Liver (tissue), 3 donors: ENCODE data around the gene PKP4.

Experiments used
- ATF3 ChIP-seq: IDR thresholded peaks from 2 replicates; pipeline ENCODE4 v1.6.1; 2016; ENCODE audit warnings: antibody characterized with exemption
- CTCF ChIP-seq: fragments of 150-350 bp; IDR thresholded peaks from 2 replicates; pipeline ENCODE4 v1.5.1; 2017; ENCODE audit warnings: improper control_type of control experiment, low read depth, low read length; ENCODE audit not compliant: missing input control
- EGR1 ChIP-seq, 2 donors: IDR thresholded peaks; 2 replicates each; pipeline ENCODE4 v1.6.1; 2016 to 2018; ENCODE audit warnings: antibody characterized with exemption in 2 of 2, low read depth in 2 of 2
- FOXA2 ChIP-seq: IDR thresholded peaks from 2 replicates; pipeline ENCODE4 v1.6.1; 2016; ENCODE audit warnings: antibody characterized with exemption
- GABPA ChIP-seq, 2 donors: IDR thresholded peaks in 1 of 2; conservative IDR thresholded peaks in 1 of 2; 2 replicates each; pipeline ENCODE4 v1.6.1; 2016; ENCODE audit warnings: antibody characterized with exemption in 2 of 2, mild to moderate bottlenecking in 1 of 2, moderate library complexity in 1 of 2
- JUND ChIP-seq, 2 donors: IDR thresholded peaks; 2 replicates each; pipeline ENCODE4 v1.6.1; 2016; ENCODE audit warnings: antibody characterized with exemption in 2 of 2
- MAX ChIP-seq: IDR thresholded peaks from 2 replicates; pipeline ENCODE4 v1.6.1; 2016; ENCODE audit warnings: antibody characterized with exemption
- NR2F2 ChIP-seq: IDR thresholded peaks from 2 replicates; pipeline ENCODE4 v1.6.1; 2016; ENCODE audit warnings: antibody characterized with exemption
- RAD21 ChIP-seq, 2 donors: IDR thresholded peaks; 2 replicates each; pipeline ENCODE4 v1.6.1; 2016; ENCODE audit warnings: antibody characterized with exemption in 2 of 2, mild to moderate bottlenecking in 2 of 2
- REST ChIP-seq: IDR thresholded peaks from 2 replicates; pipeline ENCODE4 v1.6.1; 2016; ENCODE audit warnings: antibody characterized with exemption, mild to moderate bottlenecking
- SP1 ChIP-seq: IDR thresholded peaks from 2 replicates; pipeline ENCODE4 v1.6.1; 2018; ENCODE audit warnings: antibody characterized with exemption, mild to moderate bottlenecking
- TAF1 ChIP-seq: conservative IDR thresholded peaks from 2 replicates; pipeline ENCODE4 v1.6.1; 2016; ENCODE audit warnings: antibody characterized with exemption, mild to moderate bottlenecking
- YY1 ChIP-seq: IDR thresholded peaks from 2 replicates; pipeline ENCODE4 v1.6.1; 2016; ENCODE audit warnings: antibody characterized with exemption, mild to moderate bottlenecking
- ZBTB33 ChIP-seq: IDR thresholded peaks from 2 replicates; pipeline ENCODE4 v1.6.1; 2016; ENCODE audit warnings: antibody characterized with exemption
- donor health status: healthy.
- donor health status: healthy.

GRCh38 chr2:158509928-158510797 is 53.4 kb downstream of the PKP4 start:
- no peak for TF ChIP-seq CTCF
- TF ChIP-seq NR2F2: no peak
- TF ChIP-seq RAD21 (IDR thresholded peaks at IDR 0.05): no peak
- TF ChIP-seq REST: no peak
- no peak for TF ChIP-seq MAX
- no peak for TF ChIP-seq EGR1 (IDR thresholded peaks at IDR 0.05; ENCODE audit: low read depth in 2 of 2)
- no peak for TF ChIP-seq YY1
- no peak for TF ChIP-seq FOXA2
- TF ChIP-seq TAF1: no peak
- TF ChIP-seq JUND (IDR thresholded peaks at IDR 0.05): no peak
- TF ChIP-seq SP1: no peak
- TF ChIP-seq ATF3: no peak
- TF ChIP-seq GABPA (IDR thresholded peaks at IDR 0.05 in 1 of 2, conservative IDR thresholded peaks at IDR 0.05 in 1 of 2): no peak
- no peak for TF ChIP-seq ZBTB33
